Keratinocyte (primary cell): ENCODE data around the gene FAM25C. TPM values are rescaled to one million over a fixed set of nuclear protein-coding genes. Genes with fewer than 3 reads are reported as not detected.
"Not testable (repeated sequence)": the region's sequence is repeated elsewhere in the genome, so short reads cannot be mapped to it uniquely, and the experiment has no call there.

Experiments
- DNase-seq: peaks from one replicate; pipeline ENCODE4 v3.0.0-alpha.2; 2011; ENCODE audit warnings: low read depth, missing footprints, low spot score
- FAIRE-seq: peaks from 2 replicates; lab custom pipeline; 2011; peaks lifted over from hg19 to GRCh38; lab: Jason Lieb, UNC
- H2AFZ ChIP-seq: 2 replicates; pipeline ENCODE4 v1.6.0; 2012; ENCODE audit warnings: low read length, control low read depth, inconsistent platforms; ENCODE audit not compliant: control insufficient read depth
- H3K27ac ChIP-seq: 2 replicates; pipeline ENCODE4 v1.5.1; 2011; ENCODE audit warnings: low read length; ENCODE audit not compliant: control insufficient read depth, insufficient read depth
- H3K27me3 ChIP-seq: 3 replicates; pipeline ENCODE4 v1.6.0; 2011; ENCODE audit warnings: low read length; ENCODE audit not compliant: control insufficient read depth, insufficient read depth; ENCODE audit errors: extremely low read depth
- H3K36me3 ChIP-seq, 2 experiments: 2 replicates in 1 of 2; 3 replicates in 1 of 2; pipeline ENCODE4 v1.5.1; 2011; ENCODE audit warnings: low read length in 2 of 2, mild to moderate bottlenecking in 1 of 2; ENCODE audit not compliant: control insufficient read depth in 2 of 2, insufficient read depth in 2 of 2; ENCODE audit errors: extremely low read depth in 1 of 2
- H3K4me1 ChIP-seq: 3 replicates; pipeline ENCODE4 v1.5.1; 2011; ENCODE audit warnings: low read length; ENCODE audit not compliant: control insufficient read depth, insufficient read depth; ENCODE audit errors: extremely low read depth
- H3K4me2 ChIP-seq: 3 replicates; pipeline ENCODE4 v1.6.0; 2011; ENCODE audit warnings: low read depth, low read length; ENCODE audit not compliant: control insufficient read depth, insufficient read depth; ENCODE audit errors: extremely low read depth
- H3K4me3 ChIP-seq, 3 experiments: fragments of 200-600 bp in 1 of 3; sonication (generic) in 1 of 3; 2 replicates in 2 of 3; 3 replicates in 1 of 3; pipeline ENCODE4 v1.5.1; 2011 to 2016; ENCODE audit warnings: low read length in 3 of 3, mild to moderate bottlenecking in 3 of 3, control low read depth in 2 of 3, inconsistent platforms in 1 of 3, low read depth in 1 of 3, mixed read lengths in 1 of 3, mixed run types in 1 of 3, moderate library complexity in 1 of 3; ENCODE audit not compliant: control insufficient read depth in 2 of 3, insufficient read depth in 2 of 3; ENCODE audit errors: extremely low read depth in 1 of 3
- H3K79me2 ChIP-seq: 2 replicates; pipeline ENCODE4 v1.6.0; 2012; ENCODE audit warnings: low read length; ENCODE audit not compliant: control insufficient read depth, insufficient read depth
- H3K9ac ChIP-seq: 3 replicates; pipeline ENCODE4 v1.6.0; 2011; ENCODE audit warnings: low read length; ENCODE audit not compliant: control insufficient read depth, insufficient read depth; ENCODE audit errors: extremely low read depth
- H3K9me1 ChIP-seq: 3 replicates; pipeline ENCODE4 v1.6.0; 2011; ENCODE audit warnings: low read length; ENCODE audit not compliant: control insufficient read depth, insufficient read depth; ENCODE audit errors: extremely low read depth
- H3K9me3 ChIP-seq: 2 replicates; pipeline ENCODE4 v1.5.1; 2012; ENCODE audit warnings: low read depth, low read length; ENCODE audit not compliant: control insufficient read depth
- H4K20me1 ChIP-seq: 3 replicates; pipeline ENCODE4 v1.6.0; 2011; ENCODE audit warnings: low read length; ENCODE audit not compliant: control insufficient read depth, insufficient read depth; ENCODE audit errors: extremely low read depth
- dilution Hi-C: fragments of 300-500 bp; cut with MboI; formaldehyde crosslinking; loops from one replicate; pipeline ENCODE4 v1.7.0; 2020; ENCODE audit warnings: low sequenced_read_pairs; ENCODE audit not compliant: extremely low pct_ligation_motif_present
- polyA plus RNA-seq, 5 experiments: library from polyadenylated mRNA; depleted of rRNA in 3 of 5; stranded (reverse) in 3 of 5; stranded (forward) in 1 of 5; unstranded in 1 of 5; fragments of >200 nt; gene quantifications; 1 replicate in 1 of 5; 2 replicates in 3 of 5; 3 replicates in 1 of 5; pipeline versions ENCODE4 v1.2.1 to v1.2.3, GENCODE V29; 2011 to 2012; ENCODE audit warnings: missing spikeins in 2 of 5, low read depth in 1 of 5, low replicate concordance in 1 of 5
- small RNA-seq, 3 experiments: library from RNA; depleted of rRNA; stranded (forward); fragments of <200 nt; gene quantifications; one replicate each; pipeline ENCODE3, GENCODE V24; 2012; ENCODE audit warnings: low read depth in 3 of 3, low replicate concordance in 1 of 3; ENCODE audit not compliant: insufficient read length in 3 of 3

FAM25C gene
- polyA plus RNA-seq, 1 donor (not counting 4 experiments of a cell fraction or from before 2014, with no cell fraction given), result 4.8 TPM

DNA sequence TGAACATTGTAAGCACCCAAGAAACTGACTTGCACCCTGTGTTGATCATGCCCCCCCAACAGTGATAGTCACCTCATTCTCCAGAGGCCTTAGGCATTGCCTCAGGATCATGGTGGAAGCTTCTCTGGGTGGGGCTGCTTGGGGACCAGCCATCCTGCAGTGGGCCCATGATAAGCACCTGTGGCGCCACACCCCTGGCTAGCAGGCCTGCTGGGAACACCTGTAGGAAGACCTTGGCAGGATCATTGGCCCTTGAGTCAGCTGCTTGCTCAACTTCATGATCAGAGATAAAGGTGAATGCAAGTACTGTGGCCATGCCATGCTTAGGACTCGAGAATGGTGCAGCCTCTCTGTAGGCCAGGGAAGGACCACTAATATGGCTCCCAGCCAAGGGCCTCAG is 38.9 kb downstream of the FAM25C start:
- H4K20me1 ChIP-seq, H3K4me3 ChIP-seq, H3K9me3 ChIP-seq, H3K9me1 ChIP-seq, H3K9ac ChIP-seq, DNase-seq, H3K4me2 ChIP-seq, H3K27me3 ChIP-seq, dilution Hi-C loops, H3K36me3 ChIP-seq, H2AFZ ChIP-seq, H3K79me2 ChIP-seq, H3K27ac ChIP-seq, H3K4me1 ChIP-seq, FAIRE-seq: not testable (repeated sequence)

DNA sequence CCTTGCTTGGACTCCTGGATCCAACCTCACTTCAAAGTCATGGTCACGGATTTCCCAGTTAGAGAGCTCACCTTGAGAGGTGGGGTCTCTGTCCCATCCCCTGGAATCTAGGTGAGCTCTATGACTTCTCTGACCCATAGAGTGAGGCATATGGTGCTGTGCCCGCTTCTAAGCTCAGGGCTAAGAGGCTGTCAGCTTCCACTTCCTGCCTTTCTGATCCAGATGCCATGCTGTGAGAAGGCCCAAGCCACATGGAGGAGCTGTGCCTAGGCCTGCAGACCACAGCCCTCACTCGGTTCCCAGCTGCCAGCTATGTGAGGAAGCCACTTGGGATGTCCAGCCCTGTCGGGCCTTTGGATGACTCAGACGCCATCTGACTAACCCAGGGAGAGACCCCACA is 39.9 kb downstream of the FAM25C start:
- H3K4me2 ChIP-seq, H3K27ac ChIP-seq, H3K4me1 ChIP-seq, FAIRE-seq, H3K9me1 ChIP-seq, H2AFZ ChIP-seq, H3K79me2 ChIP-seq, dilution Hi-C loops, H3K36me3 ChIP-seq, H3K4me3 ChIP-seq, H3K9ac ChIP-seq, H4K20me1 ChIP-seq, H3K9me3 ChIP-seq, H3K27me3 ChIP-seq, DNase-seq: not testable (repeated sequence)

DNA sequence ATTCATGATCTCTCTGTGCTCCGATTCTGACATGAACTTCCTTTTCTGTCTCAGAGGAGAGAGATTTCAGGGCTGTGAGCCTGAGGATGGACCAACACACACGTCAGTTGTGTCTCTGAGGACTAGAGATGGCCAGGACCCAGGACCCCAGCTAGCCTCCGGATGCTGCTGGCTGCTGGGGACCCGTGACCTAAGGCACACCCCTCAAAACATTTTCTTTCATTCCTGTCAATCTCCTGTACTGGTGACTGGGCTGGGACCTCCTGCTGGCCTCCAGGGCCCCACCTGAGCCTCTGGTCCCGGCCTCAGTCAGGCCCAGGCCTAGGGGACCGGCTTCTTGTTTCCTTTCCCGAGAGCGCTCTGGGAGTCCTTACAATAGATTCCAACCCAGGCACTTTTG is 42.4 kb downstream of the FAM25C start:
- H3K27ac ChIP-seq, DNase-seq, H3K4me2 ChIP-seq, H4K20me1 ChIP-seq, H3K4me3 ChIP-seq, H3K4me1 ChIP-seq, H2AFZ ChIP-seq, FAIRE-seq, H3K9me1 ChIP-seq, H3K79me2 ChIP-seq, H3K27me3 ChIP-seq, dilution Hi-C loops, H3K36me3 ChIP-seq, H3K9me3 ChIP-seq, H3K9ac ChIP-seq: not testable (repeated sequence)

DNA sequence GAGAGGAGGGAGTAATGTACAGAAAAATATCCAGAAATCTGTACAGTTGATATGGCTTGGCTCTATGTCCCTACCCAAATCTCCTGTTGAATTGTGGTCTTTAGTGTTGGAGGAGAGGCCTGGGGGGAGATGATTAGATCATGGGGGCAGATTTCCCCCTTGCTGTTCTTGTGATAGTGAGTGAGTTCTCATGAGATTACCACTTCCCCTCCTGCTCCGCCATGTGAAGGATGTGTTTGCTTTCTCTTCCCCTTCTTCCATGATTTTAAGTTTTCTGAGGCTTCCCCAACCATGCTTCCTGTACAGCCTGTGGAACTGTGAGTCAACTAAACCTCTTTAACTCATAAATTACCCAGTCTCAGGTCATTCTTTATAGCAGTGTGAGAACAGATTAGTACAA is 52.2 kb downstream of the FAM25C start:
- H3K79me2 ChIP-seq, H2AFZ ChIP-seq, H3K27ac ChIP-seq, DNase-seq, H3K9ac ChIP-seq, H3K36me3 ChIP-seq, H3K4me3 ChIP-seq, FAIRE-seq, H3K9me1 ChIP-seq, H4K20me1 ChIP-seq, H3K4me2 ChIP-seq, H3K9me3 ChIP-seq, dilution Hi-C loops, H3K27me3 ChIP-seq, H3K4me1 ChIP-seq: not testable (repeated sequence)

Small RNAs within 50 kb of the gene (small RNA-seq; reads per million reads assigned to genes)
- 0 reads per million in 3 experiments for gene RNA5SP315

Other genes starting within 250 kb of the FAM25C start
- 0.13 TPM in 1 of 3 replicates, not detected in the others for gene SYT15B, start 236.2 kb downstream of the FAM25C start, polyA plus RNA-seq
- gene NPY4R2, start 81.1 kb downstream of the FAM25C start, polyA plus RNA-seq, result 0.16 to 0.35 TPM (median 0.23 TPM) in 3 replicates